ENCODE results near the gene FSIP2.
"Not testable (repeated sequence)": the region's sequence is repeated elsewhere in the genome, so short reads cannot be mapped to it uniquely, and the experiment has no call there.

The FSIP2 gene

DNA sequence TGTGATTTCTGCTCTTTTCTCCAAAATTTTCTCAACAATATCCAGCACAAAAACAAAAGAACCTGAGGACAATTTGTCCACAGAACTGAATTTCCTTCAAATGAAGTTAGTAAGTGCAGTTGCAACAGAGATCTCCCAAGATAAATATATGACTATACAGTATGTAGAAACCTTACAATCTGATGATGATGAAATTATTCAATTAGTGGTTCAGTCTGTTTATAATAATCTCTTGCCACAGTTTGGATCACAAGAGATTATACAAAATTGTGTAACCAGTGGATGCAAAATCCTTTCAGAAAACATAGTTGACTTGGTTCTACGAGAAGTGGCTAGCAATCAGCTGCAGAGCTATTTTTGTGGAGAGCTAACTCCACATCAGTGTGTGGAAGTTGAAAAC lies 68.7 kb downstream of the FSIP2 start:
- no peak for DNase-seq (ENCODE audit: low read depth)

DNA sequence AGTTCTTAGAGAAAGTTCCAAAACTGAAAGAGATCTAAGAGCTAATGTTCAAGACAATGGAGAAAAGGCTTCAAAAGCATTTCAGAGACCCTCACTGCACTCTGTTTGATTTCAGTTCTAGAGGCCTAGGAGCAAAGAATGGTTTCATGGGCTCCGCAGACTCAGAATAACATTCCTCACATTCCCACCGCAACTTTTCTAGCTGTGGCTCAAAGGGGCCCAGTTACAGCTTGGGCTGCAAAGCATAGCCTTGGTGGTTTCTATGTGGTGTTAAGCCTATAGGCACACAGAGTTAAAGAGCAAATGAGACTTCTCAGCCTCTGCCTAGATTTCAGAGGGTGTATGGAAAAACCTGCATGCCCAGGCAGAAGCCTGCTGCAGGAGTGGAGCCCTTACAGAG lies 73.0 kb downstream of the FSIP2 start:
- DNase-seq (ENCODE audit: low read depth) = no peak

DNA sequence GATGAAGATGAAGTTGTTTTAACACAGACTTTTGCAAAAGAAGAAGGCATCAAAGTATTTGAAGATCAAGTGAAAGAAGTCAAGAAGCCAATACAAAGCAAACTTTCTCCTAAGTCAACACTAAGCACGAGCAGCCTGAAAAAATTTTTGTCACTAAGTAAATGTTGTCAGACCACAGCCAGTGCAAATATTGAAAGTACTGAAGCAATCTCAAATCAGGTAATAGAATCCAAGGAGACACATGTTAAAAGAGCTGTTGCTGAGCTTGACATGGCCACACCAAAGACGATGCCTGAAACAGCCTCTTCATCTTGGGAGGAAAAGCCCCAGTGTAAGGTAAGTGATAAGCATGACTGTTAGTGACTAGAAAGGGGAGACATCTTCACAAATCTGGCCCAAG lies 75.1 kb downstream of the FSIP2 start:
- DNase-seq (ENCODE audit: low read depth) = no peak

- DNase-seq (ENCODE audit: low read depth) = no peak
These were observed 79.4 kb downstream of the FSIP2 start for GRCh38 chr2:185817991-185818390.

DNA sequence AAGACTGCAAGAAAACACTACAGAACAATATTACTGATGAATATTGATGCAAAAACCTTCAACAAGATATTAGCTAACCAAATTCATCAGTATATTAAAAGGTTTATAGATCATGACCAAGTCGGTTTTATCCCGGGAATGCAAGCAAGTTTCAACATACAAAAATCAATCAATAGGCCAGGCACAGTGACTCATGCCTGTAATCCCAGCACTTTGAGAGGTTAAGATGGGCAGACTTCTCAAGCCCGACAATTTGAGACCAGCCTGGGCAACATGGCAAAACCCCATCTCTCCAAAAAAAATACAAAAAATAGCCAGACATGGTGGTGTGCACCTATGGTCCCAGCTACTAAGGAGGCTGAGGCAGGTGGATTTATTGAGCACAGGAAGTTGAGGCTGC lies 82.9 kb downstream of the FSIP2 start:
- no peak for DNase-seq (ENCODE audit: low read depth)

GRCh38 chr2:185823773-185824172 lies 85.2 kb downstream of the FSIP2 start:
- DNase-seq (ENCODE audit: low read depth) = no peak

- no peak for DNase-seq (ENCODE audit: low read depth)
These were observed 87.0 kb downstream of the FSIP2 start for GRCh38 chr2:185825557-185825956.

GRCh38 chr2:185828326-185828725 lies 89.7 kb downstream of the FSIP2 start:
- no peak for DNase-seq (ENCODE audit: low read depth)

DNA sequence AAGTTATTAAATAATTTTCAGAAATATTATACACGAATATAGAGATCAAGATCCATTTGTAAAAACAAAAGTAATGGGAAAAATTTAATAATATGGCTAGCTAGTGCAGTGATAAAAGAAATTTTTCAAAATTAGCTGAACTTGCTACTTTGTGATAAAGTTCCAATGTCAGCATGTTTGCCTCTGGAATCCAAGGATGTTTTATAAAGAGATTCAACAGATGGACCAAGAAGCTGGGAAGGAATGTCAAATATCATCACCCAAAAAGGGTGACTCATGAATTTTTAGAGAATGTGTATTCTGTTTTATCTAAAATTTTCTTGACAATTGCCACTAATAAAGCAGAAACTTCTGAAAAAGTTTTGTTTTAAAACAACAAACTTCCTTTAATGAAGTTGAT lies 95.3 kb downstream of the FSIP2 start:
- no peak for DNase-seq (ENCODE audit: low read depth)

- no peak for DNase-seq (ENCODE audit: low read depth)
These were observed 97.4 kb downstream of the FSIP2 start for GRCh38 chr2:185835974-185836373.

GRCh38 chr2:185854885-185855284 lies 116.3 kb downstream of the FSIP2 start:
- no peak for DNase-seq (ENCODE audit: low read depth)

- DNase-seq (ENCODE audit: low read depth) = no peak
These were observed 119.1 kb downstream of the FSIP2 start for GRCh38 chr2:185857691-185858090.

DNA sequence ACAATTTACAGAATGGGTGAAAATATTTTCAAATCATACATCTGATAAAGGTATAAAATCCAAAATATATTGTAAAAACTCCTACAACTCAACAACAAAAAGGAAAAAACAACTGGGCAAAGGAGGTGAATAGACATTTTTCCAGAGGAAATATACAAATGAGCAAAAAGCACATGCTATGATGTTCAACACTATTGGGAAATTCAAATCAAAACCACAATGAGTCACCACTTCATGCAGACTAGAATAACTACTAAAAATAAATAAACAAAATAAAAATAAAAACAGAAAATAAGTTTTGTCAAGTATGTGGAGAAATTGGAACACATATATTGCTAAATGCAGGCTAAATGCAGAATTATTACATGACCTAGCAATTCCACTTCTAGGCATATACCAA lies 120.9 kb downstream of the FSIP2 start:
- DNase-seq (ENCODE audit: low read depth) = no peak

- no peak for DNase-seq (ENCODE audit: low read depth)
These were observed 121.7 kb downstream of the FSIP2 start for GRCh38 chr2:185860321-185860720.

DNA sequence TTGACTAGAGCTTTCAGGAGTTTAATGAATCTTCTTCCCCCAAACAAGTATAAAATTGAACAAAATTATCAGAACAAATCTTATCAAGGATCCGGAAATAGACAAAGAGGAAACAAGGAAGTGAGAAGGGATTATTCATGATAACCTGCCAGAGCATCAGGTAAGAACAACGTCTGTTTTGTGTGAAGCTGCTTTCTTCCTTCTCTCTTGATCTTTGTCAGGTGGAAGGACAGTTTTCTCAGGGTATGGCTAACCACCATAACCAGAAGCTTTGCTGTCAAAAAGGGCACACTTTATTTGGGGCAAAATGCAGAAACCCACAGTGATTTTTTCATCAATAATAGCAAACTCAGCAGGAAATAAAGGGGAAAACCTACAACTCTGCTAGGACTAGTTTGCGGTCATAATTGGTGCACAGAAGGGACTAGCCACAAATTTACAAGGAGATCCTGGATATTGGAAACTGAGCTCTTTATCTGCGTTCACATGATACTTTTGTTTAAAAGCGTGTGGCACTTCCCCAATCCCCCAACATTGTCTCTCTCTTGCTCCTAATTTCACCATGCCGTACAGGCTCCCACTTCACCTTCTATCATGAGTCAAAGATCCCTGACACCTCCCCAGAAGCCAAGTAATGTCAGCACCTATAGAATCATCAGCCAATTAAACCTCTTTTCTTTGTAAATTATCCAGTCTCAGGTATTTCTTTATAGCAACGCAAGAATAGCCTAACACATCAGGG lies 124.2 kb downstream of the FSIP2 start:
- no peak for DNase-seq (ENCODE audit: low read depth)

DNA sequence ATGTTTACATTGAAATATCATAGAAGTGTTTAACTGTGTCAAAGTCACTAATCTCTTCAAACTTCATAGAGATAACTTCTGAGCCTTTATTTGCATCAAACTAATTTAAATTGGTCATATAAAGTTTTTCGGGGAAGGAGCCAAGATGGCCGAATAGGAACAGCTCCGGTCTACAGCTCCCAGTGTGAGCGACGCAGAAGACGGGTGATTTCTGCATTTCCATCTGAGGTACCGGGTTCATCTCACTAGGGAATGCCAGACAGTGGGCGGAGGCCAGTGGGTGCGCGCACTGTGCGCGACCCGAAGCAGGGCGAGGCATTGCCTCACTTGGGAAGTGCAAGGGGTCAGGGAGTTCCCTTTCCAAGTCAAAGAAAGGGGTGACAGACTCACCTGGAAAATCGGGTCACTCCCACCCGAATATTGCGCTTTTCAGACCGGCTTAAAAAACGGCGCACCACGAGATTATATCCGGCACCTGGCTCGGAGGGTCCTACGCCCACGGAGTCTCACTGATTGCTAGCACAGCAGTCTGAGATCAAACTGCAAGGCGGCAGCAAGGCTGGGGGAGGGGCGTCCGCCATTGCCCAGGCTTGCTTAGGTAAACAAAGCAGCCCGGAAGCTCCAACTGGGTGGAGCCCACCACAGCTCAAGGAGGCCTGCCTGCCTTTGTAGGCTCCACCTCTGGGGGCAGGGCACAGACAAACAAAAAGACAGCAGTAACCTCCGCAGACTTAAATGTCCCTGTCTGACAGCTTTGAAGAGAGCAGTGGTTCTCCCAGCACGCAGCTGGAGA lies 126.1 kb downstream of the FSIP2 start:
- DNase-seq (ENCODE audit: low read depth) = not testable (repeated sequence)

DNA sequence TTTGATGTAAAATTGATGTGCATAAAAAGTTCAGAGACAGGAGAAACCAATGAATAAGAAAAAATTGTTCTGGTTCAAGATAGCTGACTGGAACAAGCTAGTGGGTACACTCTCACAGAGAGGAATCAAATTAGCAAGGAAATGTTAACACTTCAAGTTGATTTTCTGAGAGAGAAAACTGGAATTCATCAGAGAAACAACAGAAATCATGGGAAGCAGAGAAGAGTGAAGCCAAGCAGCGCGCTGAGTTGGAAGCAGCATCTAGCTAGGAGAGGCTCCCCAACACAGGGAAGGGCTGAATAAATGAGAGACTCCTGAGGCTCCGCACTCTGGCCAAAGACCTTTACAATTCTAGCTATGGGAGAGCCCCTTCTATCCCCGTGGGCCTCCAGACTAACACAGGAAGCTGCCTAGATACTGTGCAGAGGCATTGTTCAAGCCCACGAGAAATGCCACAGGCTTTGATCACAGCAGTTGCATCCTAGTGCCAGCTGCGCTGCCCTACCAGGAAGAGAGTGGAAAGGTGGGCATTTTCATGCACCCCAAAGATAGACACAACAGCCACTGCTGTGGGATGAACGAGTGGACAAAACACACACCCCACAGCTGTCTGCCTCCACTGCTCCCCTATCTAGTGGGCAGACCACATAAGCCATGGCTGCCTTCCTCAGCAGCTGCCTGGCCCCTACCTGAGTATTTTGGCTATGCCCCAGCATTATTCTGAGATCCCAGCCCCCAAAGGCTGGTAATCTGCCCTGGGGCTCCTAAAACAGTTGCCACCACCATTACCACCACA lies 136.7 kb downstream of the FSIP2 start:
- DNase-seq (ENCODE audit: low read depth) = no peak

DNA sequence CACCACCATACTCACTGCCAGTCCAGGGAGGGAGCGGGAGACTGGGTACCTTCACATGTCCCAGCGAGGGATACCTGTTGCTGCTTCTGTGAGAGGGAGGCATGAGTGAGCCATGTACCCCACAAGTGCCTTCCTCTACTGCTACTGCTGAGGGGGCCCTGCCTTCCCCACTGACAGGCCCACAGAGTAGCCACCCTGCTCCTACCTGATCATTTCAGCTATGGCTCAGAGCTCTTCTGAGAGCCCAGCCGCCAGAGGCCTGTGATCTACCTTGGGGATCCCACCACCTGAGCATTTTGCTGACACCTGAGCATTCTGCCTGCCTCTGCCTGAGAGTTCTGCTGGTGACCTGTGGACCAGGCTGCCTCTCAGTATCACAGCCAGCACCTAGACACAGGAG lies 137.6 kb downstream of the FSIP2 start:
- DNase-seq (ENCODE audit: low read depth) = no peak

- no peak for DNase-seq (ENCODE audit: low read depth)
These were observed 141.8 kb downstream of the FSIP2 start for GRCh38 chr2:185880396-185880795.
